Left ventricle myocardium inferior (tissue), 1 donor: ENCODE measurements around the gene SCAMP4. TPM values are rescaled to one million over a fixed set of nuclear protein-coding genes. Genes with fewer than 3 reads are reported as not detected.

ENCODE experiments used
- DNase-seq: peaks from one replicate; pipeline ENCODE4 v3.0.0-alpha.2; 2020
- H3K27ac ChIP-seq: fragments of 200-600 bp; replicated peaks from 2 replicates; pipeline ENCODE4 v1.8.0; 2021
- H3K27me3 ChIP-seq: fragments of 200-600 bp; 2 replicates; pipeline ENCODE4 v1.8.0; 2021; ENCODE audit warnings: low read depth
- H3K36me3 ChIP-seq: fragments of 200-600 bp; 2 replicates; pipeline ENCODE4 v1.8.0; 2021
- H3K4me1 ChIP-seq: fragments of 200-600 bp; 2 replicates; pipeline ENCODE4 v1.8.0; 2021
- H3K4me3 ChIP-seq: fragments of 200-600 bp; 2 replicates; pipeline ENCODE4 v1.8.0; 2021; ENCODE audit warnings: mild to moderate bottlenecking, moderate library complexity
- H3K9me3 ChIP-seq: fragments of 200-600 bp; replicated peaks from 2 replicates; pipeline ENCODE4 v1.8.0; 2021
- CTCF ChIP-seq: fragments of 200-600 bp; IDR thresholded peaks from 2 replicates; pipeline ENCODE4 v1.8.0; 2021; ENCODE audit warnings: antibody characterized with exemption, mild to moderate bottlenecking, borderline replicate concordance
- intact Hi-C: fragments of 100-400 bp; cut with micrococcal nuclease; formaldehyde crosslinking; loops from one replicate; pipeline ENCODE4 v1.11.0; 2022
- total RNA-seq: library from RNA; stranded (reverse); fragmentation: NEBNext Ultra II Directional; extraction: Animal tissue kit (Norgen Biotek cat#: 25700); gene quantifications from one replicate; pipeline ENCODE4 v1.2.1, GENCODE V29; 2021
- donor health status: DM: no; HTN: yes; CAD: no; lungs with severe emphysema.

SCAMP4 gene
- total RNA-seq, 1 donor from 2014 or later = 16.2 TPM

GRCh38 chr19:1861599-1862031 lies 43.6 kb upstream of the SCAMP4 start:
- DNase-seq = no peak
- peak overlapping the region; percentile 96 for H3K4me3 ChIP-seq
- peak overlapping the region; percentile 95 for H3K27ac ChIP-seq
- peaks cover 73% of the 10 kb centered on the region for H3K4me1 ChIP-seq
- no peaks in the 10 kb centered on the region for H3K36me3 ChIP-seq
- no peak for TF ChIP-seq CTCF
- no peaks in the 10 kb centered on the region for H3K27me3 ChIP-seq
- no peaks in the 10 kb centered on the region for H3K9me3 ChIP-seq
- intact Hi-C loops = no loop called here

- Histone ChIP-seq H3K27me3 (no peaks in the 10 kb centered on the region), H3K4me1 (peaks cover 68% of the 10 kb centered on the region), H3K27ac (peak overlapping the region; percentile 95), H3K4me3 (peak overlapping the region; percentile 96), H3K36me3 (no peaks in the 10 kb centered on the region), H3K9me3 (no peaks in the 10 kb centered on the region)
- intact Hi-C loops = no loop called here
- DNase-seq = no peak
- TF ChIP-seq CTCF = no peak
Observed at GRCh38 chr19:1862068-1862423, 43.2 kb upstream of the SCAMP4 start.

- H3K4me1 ChIP-seq = peaks cover 62% of the 10 kb centered on the region
- DNase-seq = no peak
- no peaks in the 10 kb centered on the region for H3K27me3 ChIP-seq
- H3K36me3 ChIP-seq = no peaks in the 10 kb centered on the region
- peak overlapping the region; percentile 95 for H3K27ac ChIP-seq
- H3K4me3 ChIP-seq = peak overlapping the region; percentile 96
- intact Hi-C loops = no loop called here
- TF ChIP-seq CTCF = no peak
- no peaks in the 10 kb centered on the region for H3K9me3 ChIP-seq
Observed at GRCh38 chr19:1862424-1863327, 42.5 kb upstream of the SCAMP4 start.

GRCh38 chr19:1863328-1863637 lies 41.9 kb upstream of the SCAMP4 start, which contains the start of gene KLF16:
Gene KLF16, minus strand, starts transcription at chr19:1863579. Its CDS starts 82 bp downstream, at chr19:1863497.
- Histone ChIP-seq H3K9me3 (no peaks in the 10 kb centered on the region), H3K27ac (peak within 1 kb of the TSS; percentile 95), H3K4me1 (peaks cover 56% of the 10 kb centered on the region), H3K4me3 (peak within 1 kb of the TSS; percentile 96), H3K27me3 (no peaks in the 10 kb centered on the region), H3K36me3 (no peaks in the 10 kb centered on the region)
- no peak for DNase-seq
- TF ChIP-seq CTCF = no peak
- intact Hi-C loops = no loop called here

- peaks cover 50% of the 10 kb centered on the region for H3K4me1 ChIP-seq
- intact Hi-C loops = no loop called here
Observed at GRCh38 chr19:1863638-1864479, 41.3 kb upstream of the SCAMP4 start.

More at GRCh38 chr19:1863638-1864479, 41.3 kb upstream of the SCAMP4 start:
- Histone ChIP-seq H3K27ac (peak overlapping the region; percentile 95), H3K4me3 (peak overlapping the region; percentile 96), H3K36me3 (no peaks in the 10 kb centered on the region), H3K27me3 (no peaks in the 10 kb centered on the region), H3K9me3 (no peaks in the 10 kb centered on the region)
- peak; percentile 91 for DNase-seq
- no peak for TF ChIP-seq CTCF
